Esophagus muscularis mucosa (tissue), 3 donors: Measurements from ENCODE around the gene CTNNA1.

Source experiments
- POLR2A ChIP-seq: fragments of 450-650 bp; IDR thresholded peaks from one replicate; pipeline ENCODE4 v1.6.1; 2017; ENCODE audit warnings: antibody characterized with exemption, moderate library complexity, mild to moderate bottlenecking, low read depth
- TF ChIP-seq, protein P1 (sequence below), 3 experiments: fragments of 200-600 bp in 2 of 3; fragments of 450-650 bp in 1 of 3; sonication (generic) in 2 of 3; IDR thresholded peaks; one replicate each; pipeline ENCODE4 v1.5.1; 2017 to 2019; ENCODE audit warnings: antibody characterized with exemption in 3 of 3, mild to moderate bottlenecking in 2 of 3, moderate library complexity in 1 of 3

DNA sequence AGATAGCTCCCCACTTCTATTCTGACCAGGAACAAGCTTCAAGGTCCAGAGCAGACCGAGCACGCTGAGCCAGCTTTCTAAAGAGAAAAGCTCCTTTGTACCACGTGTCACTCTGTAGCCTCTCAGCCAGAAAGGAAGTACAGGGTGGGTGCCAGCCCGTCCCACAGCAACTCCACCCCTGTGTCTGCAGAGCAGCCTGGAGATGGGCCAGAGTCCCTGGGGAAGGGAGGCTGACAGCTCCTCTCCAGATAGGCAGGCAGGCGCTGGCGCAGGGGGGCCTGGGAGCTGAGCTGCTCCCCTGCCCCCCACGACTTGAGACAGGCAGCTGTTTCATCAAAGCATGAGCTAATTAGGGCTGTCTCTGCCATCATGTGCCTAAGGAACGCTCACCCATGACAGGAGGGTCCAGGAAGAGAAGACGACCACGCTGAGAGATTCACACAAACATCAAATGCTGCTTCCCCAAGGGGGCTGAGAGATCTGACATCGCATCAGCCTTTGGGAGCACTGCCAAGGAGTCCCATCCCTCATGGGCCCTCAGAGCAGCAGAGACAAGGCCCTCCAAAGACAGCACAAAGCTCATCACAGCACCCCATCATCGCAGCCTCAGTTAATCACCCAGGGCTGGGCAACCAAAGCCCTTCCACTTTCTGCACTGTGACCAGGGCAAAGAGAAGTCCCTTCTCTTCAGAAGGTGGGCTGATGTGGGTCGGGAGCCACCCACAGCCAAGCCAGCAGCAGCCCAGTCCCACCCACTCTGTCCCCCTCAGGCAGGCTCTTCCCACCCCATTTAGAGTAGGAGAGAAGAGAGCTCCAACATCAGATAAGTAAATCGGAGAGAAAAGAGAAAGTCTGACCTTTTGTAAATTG, 200.4 kb downstream of the CTNNA1 start:
- TF ChIP-seq POLR2A, result no peak
- TF ChIP-seq, protein P1, sequence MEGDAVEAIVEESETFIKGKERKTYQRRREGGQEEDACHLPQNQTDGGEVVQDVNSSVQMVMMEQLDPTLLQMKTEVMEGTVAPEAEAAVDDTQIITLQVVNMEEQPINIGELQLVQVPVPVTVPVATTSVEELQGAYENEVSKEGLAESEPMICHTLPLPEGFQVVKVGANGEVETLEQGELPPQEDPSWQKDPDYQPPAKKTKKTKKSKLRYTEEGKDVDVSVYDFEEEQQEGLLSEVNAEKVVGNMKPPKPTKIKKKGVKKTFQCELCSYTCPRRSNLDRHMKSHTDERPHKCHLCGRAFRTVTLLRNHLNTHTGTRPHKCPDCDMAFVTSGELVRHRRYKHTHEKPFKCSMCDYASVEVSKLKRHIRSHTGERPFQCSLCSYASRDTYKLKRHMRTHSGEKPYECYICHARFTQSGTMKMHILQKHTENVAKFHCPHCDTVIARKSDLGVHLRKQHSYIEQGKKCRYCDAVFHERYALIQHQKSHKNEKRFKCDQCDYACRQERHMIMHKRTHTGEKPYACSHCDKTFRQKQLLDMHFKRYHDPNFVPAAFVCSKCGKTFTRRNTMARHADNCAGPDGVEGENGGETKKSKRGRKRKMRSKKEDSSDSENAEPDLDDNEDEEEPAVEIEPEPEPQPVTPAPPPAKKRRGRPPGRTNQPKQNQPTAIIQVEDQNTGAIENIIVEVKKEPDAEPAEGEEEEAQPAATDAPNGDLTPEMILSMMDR (IDR thresholded peaks at IDR 0.05), result no peak
